Measurements from ENCODE around the gene RHCE.
A peak's percentile ranks its signal among the peaks of the same experiment; 100 is the strongest.
"Not testable (repeated sequence)": the region's sequence is repeated elsewhere in the genome, so short reads cannot be mapped to it uniquely, and the experiment has no call there.

RHCE gene

GRCh38 chr1:25369241-25369640, 51.4 kb downstream of the RHCE start:
- Histone ChIP-seq H3K4me1 (no peaks in the 10 kb centered on the region), H3K4me3 (no peak overlapping the region), H3K27me3 (ENCODE audit: low read depth) (no peaks in the 10 kb centered on the region), H3K36me3 (replicated peaks) (no peaks in the 10 kb centered on the region), H3K9me3 (no peaks in the 10 kb centered on the region)
- no peak for DNase-seq (ENCODE audit: low spot score in 2 of 2)
- in situ Hi-C loops (cut with MboI; ENCODE audit: low sequenced_read_pairs) = no loop called here

- DNase-seq (ENCODE audit: low spot score in 2 of 2); in situ Hi-C loops (cut with MboI; ENCODE audit: low sequenced_read_pairs); H3K4me3 ChIP-seq; H3K9me3 ChIP-seq; H3K27me3 ChIP-seq (ENCODE audit: low read depth); H3K4me1 ChIP-seq: not testable (repeated sequence)
- peaks cover 14% of the 10 kb centered on the region for H3K36me3 ChIP-seq (replicated peaks)
These were observed 57.7 kb downstream of the RHCE start for GRCh38 chr1:25362634-25363559.

- Histone ChIP-seq H3K4me3 (no peak overlapping the region), H3K36me3 (replicated peaks) (peaks cover 18% of the 10 kb centered on the region), H3K4me1 (no peaks in the 10 kb centered on the region), H3K27me3 (ENCODE audit: low read depth) (no peaks in the 10 kb centered on the region), H3K9me3 (no peaks in the 10 kb centered on the region)
- in situ Hi-C loops (cut with MboI; ENCODE audit: low sequenced_read_pairs) = no loop called here
- DNase-seq (ENCODE audit: low spot score in 2 of 2) = no peak
These were observed 58.7 kb downstream of the RHCE start for GRCh38 chr1:25361901-25362300.

GRCh38 chr1:25360596-25361581, 59.7 kb downstream of the RHCE start:
- Histone ChIP-seq H3K36me3 (replicated peaks) (peaks cover 25% of the 10 kb centered on the region), H3K4me1 (no peaks in the 10 kb centered on the region), H3K27me3 (ENCODE audit: low read depth) (no peaks in the 10 kb centered on the region), H3K9me3 (no peaks in the 10 kb centered on the region), H3K4me3 (no peak overlapping the region)
- in situ Hi-C loops (cut with MboI; ENCODE audit: low sequenced_read_pairs) = no loop called here
- no peak for DNase-seq (ENCODE audit: low spot score in 2 of 2)

GRCh38 chr1:25356848-25357247, 63.8 kb downstream of the RHCE start:
- no peak for DNase-seq (ENCODE audit: low spot score in 2 of 2)
- in situ Hi-C loops (cut with MboI; ENCODE audit: low sequenced_read_pairs) = no loop called here
- no peak overlapping the region for H3K4me3 ChIP-seq
- H3K27me3 ChIP-seq (ENCODE audit: low read depth) = no peaks in the 10 kb centered on the region
- peaks cover 43% of the 10 kb centered on the region for H3K36me3 ChIP-seq (replicated peaks)
- H3K4me1 ChIP-seq = no peaks in the 10 kb centered on the region
- no peaks in the 10 kb centered on the region for H3K9me3 ChIP-seq

- no peaks in the 10 kb centered on the region for H3K4me1 ChIP-seq
- H3K36me3 ChIP-seq (replicated peaks) = peaks cover 46% of the 10 kb centered on the region
- no peak for DNase-seq (ENCODE audit: low spot score in 2 of 2)
- in situ Hi-C loops (cut with MboI; ENCODE audit: low sequenced_read_pairs) = no loop called here
- no peaks in the 10 kb centered on the region for H3K27me3 ChIP-seq (ENCODE audit: low read depth)
- H3K9me3 ChIP-seq = no peaks in the 10 kb centered on the region
- no peak overlapping the region for H3K4me3 ChIP-seq
These were observed 64.2 kb downstream of the RHCE start for GRCh38 chr1:25356441-25356840.

GRCh38 chr1:25355841-25356395, 64.7 kb downstream of the RHCE start:
- no peak for DNase-seq (ENCODE audit: low spot score in 2 of 2)
- Histone ChIP-seq H3K27me3 (ENCODE audit: low read depth) (no peaks in the 10 kb centered on the region), H3K9me3 (no peaks in the 10 kb centered on the region), H3K4me3 (no peak overlapping the region), H3K4me1 (no peaks in the 10 kb centered on the region), H3K36me3 (replicated peaks) (peaks cover 44% of the 10 kb centered on the region)
- in situ Hi-C loops (cut with MboI; ENCODE audit: low sequenced_read_pairs) = no loop called here

- no peak overlapping the region for H3K4me3 ChIP-seq
- in situ Hi-C loops (cut with MboI; ENCODE audit: low sequenced_read_pairs) = no loop called here
- H3K9me3 ChIP-seq = no peaks in the 10 kb centered on the region
- H3K36me3 ChIP-seq (replicated peaks) = peaks cover 34% of the 10 kb centered on the region
- no peaks in the 10 kb centered on the region for H3K4me1 ChIP-seq
- H3K27me3 ChIP-seq (ENCODE audit: low read depth) = no peaks in the 10 kb centered on the region
- no peak for DNase-seq (ENCODE audit: low spot score in 2 of 2)
These were observed 71.0 kb downstream of the RHCE start for GRCh38 chr1:25349606-25350005.

- no peak for DNase-seq (ENCODE audit: low spot score in 2 of 2)
- Histone ChIP-seq H3K4me3 (no peak overlapping the region), H3K27me3 (ENCODE audit: low read depth) (no peaks in the 10 kb centered on the region), H3K4me1 (0 out of 2 replicates have a peak, but pooled peaks cover 3% of the 10 kb centered on the region), H3K9me3 (no peaks in the 10 kb centered on the region), H3K36me3 (replicated peaks) (peaks cover 35% of the 10 kb centered on the region)
- in situ Hi-C loops (cut with MboI; ENCODE audit: low sequenced_read_pairs) = no loop called here
These were observed 73.1 kb downstream of the RHCE start for GRCh38 chr1:25347556-25347955.

- Histone ChIP-seq H3K9me3 (no peaks in the 10 kb centered on the region), H3K4me3 (no peak overlapping the region), H3K27me3 (ENCODE audit: low read depth) (no peaks in the 10 kb centered on the region), H3K4me1 (peaks cover 17% of the 10 kb centered on the region), H3K36me3 (replicated peaks) (peaks cover 23% of the 10 kb centered on the region)
- in situ Hi-C loops (cut with MboI; ENCODE audit: low sequenced_read_pairs) = no loop called here
- no peak for DNase-seq (ENCODE audit: low spot score in 2 of 2)
These were observed 76.8 kb downstream of the RHCE start for GRCh38 chr1:25343872-25344271.

GRCh38 chr1:25342846-25343245, 77.8 kb downstream of the RHCE start:
- in situ Hi-C loops (cut with MboI; ENCODE audit: low sequenced_read_pairs) = no loop called here
- Histone ChIP-seq H3K4me3 (no peak overlapping the region), H3K27me3 (ENCODE audit: low read depth) (no peaks in the 10 kb centered on the region)

GRCh38 chr1:25341746-25342145, 78.9 kb downstream of the RHCE start:
- in situ Hi-C loops (cut with MboI; ENCODE audit: low sequenced_read_pairs) = no loop called here
- peaks cover 23% of the 10 kb centered on the region for H3K36me3 ChIP-seq (replicated peaks)
- H3K27me3 ChIP-seq (ENCODE audit: low read depth) = no peaks in the 10 kb centered on the region
- peaks cover 17% of the 10 kb centered on the region for H3K4me1 ChIP-seq
- no peak for DNase-seq (ENCODE audit: low spot score in 2 of 2)
- H3K4me3 ChIP-seq = no peak overlapping the region
- no peaks in the 10 kb centered on the region for H3K9me3 ChIP-seq

More at GRCh38 chr1:25342846-25343245, 77.8 kb downstream of the RHCE start:
- no peak for DNase-seq (ENCODE audit: low spot score in 2 of 2)
- Histone ChIP-seq H3K9me3 (no peaks in the 10 kb centered on the region), H3K4me1 (peaks cover 17% of the 10 kb centered on the region), H3K36me3 (replicated peaks) (peaks cover 23% of the 10 kb centered on the region)

GRCh38 chr1:25338986-25339385, 81.6 kb downstream of the RHCE start:
- Histone ChIP-seq H3K27me3 (ENCODE audit: low read depth) (no peaks in the 10 kb centered on the region), H3K36me3 (replicated peaks) (peaks cover 13% of the 10 kb centered on the region), H3K4me1 (peaks cover 17% of the 10 kb centered on the region), H3K9me3 (no peaks in the 10 kb centered on the region), H3K4me3 (peak overlapping the region; percentile 92)
- no peak for DNase-seq (ENCODE audit: low spot score in 2 of 2)
- in situ Hi-C loops (cut with MboI; ENCODE audit: low sequenced_read_pairs) = no loop called here
